Mesodermal cell (in vitro differentiated cells): Measurements from ENCODE around the gene C22orf31.
A peak's percentile ranks its signal among the peaks of the same experiment; 100 is the strongest.
"Not testable (repeated sequence)": the region's sequence is repeated elsewhere in the genome, so short reads cannot be mapped to it uniquely, and the experiment has no call there.

ENCODE experiments used
- H3K27ac ChIP-seq: 2 replicates; pipeline ENCODE4 v1.7.0; 2013; ENCODE audit warnings: mild to moderate bottlenecking, low read depth, low read length, moderate library complexity; ENCODE audit not compliant: severe bottlenecking
- H3K36me3 ChIP-seq: 2 replicates; pipeline ENCODE4 v1.7.1; 2013; ENCODE audit warnings: mild to moderate bottlenecking, low read length, moderate library complexity; ENCODE audit not compliant: control insufficient read depth, insufficient read depth
- H3K4me1 ChIP-seq: one replicate; pipeline ENCODE4 v1.7.1; 2013; ENCODE audit warnings: mild to moderate bottlenecking, low read length; ENCODE audit not compliant: insufficient read depth, control insufficient read depth, poor library complexity, severe bottlenecking
- H3K4me3 ChIP-seq: 2 replicates; pipeline ENCODE4 v1.7.0; 2013; ENCODE audit warnings: low read length, control low read depth, mild to moderate bottlenecking; ENCODE audit not compliant: insufficient read depth, poor library complexity, severe bottlenecking; ENCODE audit errors: extremely low read depth
- H3K9me3 ChIP-seq: 2 replicates; pipeline ENCODE4 v1.7.1; 2013; ENCODE audit warnings: mild to moderate bottlenecking, low read length, moderate library complexity; ENCODE audit not compliant: control insufficient read depth
- WGBS, 2 experiments: methylation state at CpG; one replicate each; pipeline ENCODE4 v1.1.5; 2013; ENCODE audit warnings: missing lambda C conversion rate in 2 of 2; ENCODE audit not compliant: insufficient coverage in 2 of 2; 5-methylcytosine and 5-hydroxymethylcytosine counted together

C22orf31 gene

DNA sequence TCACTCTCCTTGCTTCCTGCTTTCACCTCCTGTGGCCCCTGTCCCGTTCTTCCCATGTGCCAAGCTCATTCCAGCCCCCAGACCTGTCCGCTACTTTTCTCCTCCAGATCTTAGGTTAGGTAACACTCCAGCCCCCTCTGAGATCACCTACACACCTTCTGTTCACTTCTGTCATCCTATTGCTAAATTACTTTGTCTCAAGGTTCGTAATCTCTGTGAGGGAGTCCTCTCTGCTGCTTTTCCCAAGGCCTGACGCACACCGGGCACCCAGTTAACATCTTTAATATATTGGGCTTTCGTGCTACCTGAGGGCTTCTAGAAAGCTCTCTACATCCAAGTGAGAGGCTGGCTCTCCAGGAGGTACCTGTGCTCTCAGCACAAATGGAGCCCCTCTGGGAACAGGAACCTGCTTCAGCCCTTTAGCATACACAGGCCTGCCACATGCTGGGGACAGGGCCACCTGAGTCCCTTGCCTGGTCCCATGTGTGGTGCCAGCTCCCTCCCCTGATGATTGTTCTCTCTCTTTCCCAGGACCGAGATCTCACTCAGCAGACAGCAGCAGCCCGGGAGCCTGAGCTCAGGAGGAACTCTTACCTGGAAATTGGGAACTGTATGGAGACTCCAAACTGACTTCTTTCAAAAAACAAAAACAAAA, 8.5 kb downstream of the C22orf31 start:
- Histone ChIP-seq H3K4me1 (no peaks in the 10 kb centered on the region), H3K36me3 (peaks cover 29% of the 10 kb centered on the region), H3K27ac (no peak overlapping the region), H3K4me3 (no peak overlapping the region), H3K9me3 (no peaks in the 10 kb centered on the region)
- 95 to 96% methylated on average over 6 of the region's 8 CpGs for WGBS, 2 experiments

DNA sequence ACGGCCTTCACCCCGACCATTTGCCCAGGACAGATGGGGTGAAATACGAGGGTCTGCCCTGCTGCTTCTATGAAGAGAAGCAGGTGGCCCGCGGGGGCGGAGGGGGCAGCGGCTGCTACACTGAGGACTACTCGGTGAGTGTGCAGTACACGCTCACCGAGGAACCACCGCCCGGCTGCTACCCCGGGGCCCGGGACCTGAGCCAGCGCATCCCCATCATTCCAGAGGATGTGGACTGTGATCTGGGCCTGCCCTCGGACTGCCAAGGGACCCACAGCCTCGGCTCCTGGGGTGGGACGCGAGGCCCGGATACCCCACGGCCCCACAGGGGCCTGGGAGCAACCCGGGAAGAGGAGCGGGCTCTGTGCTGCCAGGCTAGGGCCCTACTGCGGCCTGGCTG, 11.2 kb downstream of the C22orf31 start:
- 96 to 97% methylated on average over 24 of the region's 24 CpGs for WGBS, 2 experiments
- Histone ChIP-seq H3K27ac (no peak overlapping the region), H3K4me1 (no peaks in the 10 kb centered on the region), H3K36me3 (peaks cover 57% of the 10 kb centered on the region), H3K9me3 (no peaks in the 10 kb centered on the region), H3K4me3 (no peak overlapping the region)

DNA sequence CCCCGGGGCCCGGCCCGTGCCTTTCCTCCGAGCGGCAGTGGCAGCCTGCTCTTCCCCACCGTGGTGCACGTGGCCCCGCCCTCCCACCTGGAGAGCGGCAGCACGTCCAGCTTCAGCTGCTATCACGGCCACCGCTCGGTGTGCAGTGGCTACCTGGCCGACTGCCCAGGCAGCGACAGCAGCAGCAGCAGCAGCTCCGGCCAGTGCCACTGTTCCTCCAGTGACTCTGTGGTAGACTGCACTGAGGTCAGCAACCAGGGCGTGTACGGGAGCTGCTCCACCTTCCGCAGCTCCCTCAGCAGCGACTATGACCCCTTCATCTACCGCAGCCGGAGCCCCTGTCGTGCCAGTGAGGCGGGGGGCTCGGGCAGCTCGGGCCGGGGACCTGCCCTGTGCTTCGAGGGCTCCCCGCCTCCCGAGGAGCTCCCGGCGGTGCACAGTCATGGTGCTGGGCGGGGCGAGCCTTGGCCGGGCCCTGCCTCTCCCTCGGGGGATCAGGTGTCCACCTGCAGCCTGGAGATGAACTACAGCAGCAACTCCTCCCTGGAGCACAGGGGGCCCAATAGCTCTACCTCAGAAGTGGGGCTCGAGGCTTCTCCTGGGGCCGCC, 11.9 kb downstream of the C22orf31 start:
- H3K36me3 ChIP-seq, result peaks cover 57% of the 10 kb centered on the region
- H3K27ac ChIP-seq, result no peak overlapping the region
- no peak overlapping the region for H3K4me3 ChIP-seq
- no peaks in the 10 kb centered on the region for H3K9me3 ChIP-seq
- 96% methylated on average over 36 to 37 of the region's 38 CpGs for WGBS, 2 experiments
- H3K4me1 ChIP-seq, result peaks cover 2% of the 10 kb centered on the region

DNA sequence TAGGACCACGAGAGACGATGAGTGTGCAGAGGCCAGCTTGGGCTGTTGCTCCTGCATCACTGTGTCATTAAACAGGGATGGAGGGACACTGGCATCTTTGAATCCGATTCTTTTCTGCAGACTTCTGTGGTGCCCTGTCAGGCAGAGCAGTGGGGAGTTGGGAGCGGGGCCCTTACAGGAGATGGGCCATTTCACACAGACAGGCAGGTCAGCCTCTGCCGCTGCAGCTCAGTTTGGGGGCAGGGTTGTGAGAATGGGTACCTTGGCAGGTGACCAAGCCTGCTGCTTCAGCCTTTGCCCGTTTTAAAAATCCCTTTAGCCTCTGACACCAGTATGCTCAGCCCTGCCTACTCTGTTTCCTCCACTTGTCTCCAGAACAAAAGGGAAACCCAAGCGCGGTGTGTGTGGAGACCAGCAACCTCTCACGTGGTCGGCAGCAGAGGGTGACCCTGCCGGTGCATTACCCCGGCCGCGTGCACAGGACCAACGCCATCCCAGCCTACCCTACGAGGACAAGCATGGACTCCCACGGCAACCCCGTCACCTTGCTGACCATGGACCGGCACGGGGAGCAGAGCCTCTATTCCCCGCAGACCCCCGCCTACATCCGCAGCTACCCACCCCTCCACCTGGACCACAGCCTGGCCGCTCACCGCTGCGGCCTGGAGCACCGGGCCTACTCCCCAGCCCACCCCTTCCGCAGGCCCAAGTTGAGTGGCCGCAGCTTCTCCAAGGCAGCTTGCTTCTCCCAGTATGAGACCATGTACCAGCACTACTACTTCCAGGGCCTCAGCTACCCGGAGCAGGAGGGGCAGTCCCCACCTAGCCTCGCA, 12.6 kb downstream of the C22orf31 start:
- Histone ChIP-seq H3K36me3 (peaks cover 57% of the 10 kb centered on the region), H3K9me3 (no peaks in the 10 kb centered on the region), H3K27ac (no peak overlapping the region), H3K4me3 (no peak overlapping the region), H3K4me1 (peaks cover 9% of the 10 kb centered on the region)
- WGBS, 2 experiments, result 97% methylated on average over 19 to 30 of the region's 31 CpGs

DNA sequence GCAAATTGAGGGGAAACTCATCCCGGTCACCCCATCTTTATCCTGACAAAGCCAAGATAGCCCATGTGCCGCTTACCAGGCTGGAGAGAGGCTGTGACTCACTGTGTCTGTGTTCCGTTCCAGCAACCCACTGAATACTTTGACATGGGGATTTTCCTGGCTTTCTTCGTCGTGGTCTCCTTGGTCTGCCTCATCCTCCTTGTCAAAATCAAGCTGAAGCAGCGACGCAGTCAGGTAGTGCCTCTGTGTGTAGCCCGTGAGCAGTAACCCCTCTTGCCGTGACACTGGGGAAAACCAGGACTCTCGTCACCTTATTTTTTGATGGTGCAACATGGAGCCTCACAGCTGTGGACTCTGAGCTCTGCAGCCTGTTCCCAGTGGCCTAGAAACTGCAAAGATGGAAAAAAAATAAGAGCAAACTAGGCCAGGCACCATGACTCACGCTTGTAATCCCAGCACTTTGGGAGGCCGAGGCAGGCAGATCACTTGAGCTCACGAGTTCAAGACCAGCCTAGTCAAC, 16.9 kb downstream of the C22orf31 start:
- no peak overlapping the region for H3K4me3 ChIP-seq
- 86 to 91% methylated on average over 12 to 13 of the region's 13 CpGs for WGBS, 2 experiments
- H3K9me3 ChIP-seq, result no peaks in the 10 kb centered on the region
- H3K27ac ChIP-seq, result peak overlapping the region; percentile 92
- H3K36me3 ChIP-seq, result peaks cover 42% of the 10 kb centered on the region
- H3K4me1 ChIP-seq, result peaks cover 44% of the 10 kb centered on the region

DNA sequence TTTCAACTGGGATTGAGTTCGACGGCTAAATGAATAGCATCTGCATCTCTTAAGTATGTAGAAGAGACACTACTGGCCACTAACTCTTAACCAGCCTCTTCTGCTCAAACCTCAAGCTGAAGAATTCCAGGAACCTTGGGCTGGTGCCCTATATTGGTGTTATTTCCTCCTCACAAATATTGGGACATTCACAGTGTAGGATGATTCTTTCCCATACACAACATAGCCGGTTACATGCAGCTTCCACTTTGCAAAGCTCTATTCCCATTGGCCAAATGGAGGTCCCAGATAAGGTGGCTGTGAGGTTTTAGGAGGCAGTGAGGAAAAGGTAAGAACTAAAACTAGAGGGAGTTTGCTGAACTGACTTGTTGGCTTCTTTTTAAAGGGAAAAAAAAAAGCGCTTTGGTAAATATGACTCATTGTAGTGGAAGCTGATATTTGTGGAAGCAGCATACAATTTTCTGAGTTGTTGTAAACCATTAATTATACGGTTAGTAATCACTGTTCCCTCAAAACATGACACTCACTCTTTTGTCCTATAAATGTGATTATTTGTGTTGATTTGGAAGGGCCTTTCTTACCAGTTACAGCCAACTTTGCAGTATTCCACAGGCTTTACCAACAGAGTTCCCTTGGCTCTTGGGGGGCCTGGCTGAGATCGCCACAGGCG, 17.6 kb downstream of the C22orf31 start:
- Histone ChIP-seq H3K9me3 (no peaks in the 10 kb centered on the region), H3K27ac (peak overlapping the region; percentile 92), H3K36me3 (peaks cover 35% of the 10 kb centered on the region), H3K4me1 (peaks cover 44% of the 10 kb centered on the region), H3K4me3 (no peak overlapping the region)
- WGBS, 2 experiments, result 91 to 97% methylated on average over 3 to 5 of the region's 7 CpGs

DNA sequence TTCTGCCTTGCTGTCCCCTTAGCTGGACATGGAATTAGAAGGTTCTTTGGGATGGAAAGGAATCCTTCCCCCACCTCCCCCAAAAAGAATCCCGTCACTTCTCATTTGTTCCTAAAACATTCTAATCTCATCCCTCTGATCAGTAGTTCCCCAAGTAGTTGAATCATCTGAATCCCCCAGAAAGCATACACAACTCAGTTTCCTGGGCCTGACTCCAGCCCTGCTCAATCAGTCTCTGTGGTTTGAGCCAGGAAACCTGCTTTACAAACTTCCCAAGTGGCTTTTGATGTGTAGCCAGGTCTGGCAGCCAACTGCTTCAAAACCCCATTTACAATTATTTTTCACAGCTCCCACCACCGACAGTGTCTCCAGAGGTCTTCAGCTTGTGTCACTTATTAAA, 20.2 kb downstream of the C22orf31 start:
- H3K27ac ChIP-seq, result peak overlapping the region; percentile 62
- H3K4me3 ChIP-seq, result no peak overlapping the region
- 94% methylated on average over 2 of the region's 2 CpGs; no CpG with 5 or more reads in 1 of the 2 experiments for WGBS, 2 experiments
- H3K9me3 ChIP-seq, result no peaks in the 10 kb centered on the region
- peaks cover 10% of the 10 kb centered on the region for H3K36me3 ChIP-seq
- H3K4me1 ChIP-seq, result peaks cover 44% of the 10 kb centered on the region

DNA sequence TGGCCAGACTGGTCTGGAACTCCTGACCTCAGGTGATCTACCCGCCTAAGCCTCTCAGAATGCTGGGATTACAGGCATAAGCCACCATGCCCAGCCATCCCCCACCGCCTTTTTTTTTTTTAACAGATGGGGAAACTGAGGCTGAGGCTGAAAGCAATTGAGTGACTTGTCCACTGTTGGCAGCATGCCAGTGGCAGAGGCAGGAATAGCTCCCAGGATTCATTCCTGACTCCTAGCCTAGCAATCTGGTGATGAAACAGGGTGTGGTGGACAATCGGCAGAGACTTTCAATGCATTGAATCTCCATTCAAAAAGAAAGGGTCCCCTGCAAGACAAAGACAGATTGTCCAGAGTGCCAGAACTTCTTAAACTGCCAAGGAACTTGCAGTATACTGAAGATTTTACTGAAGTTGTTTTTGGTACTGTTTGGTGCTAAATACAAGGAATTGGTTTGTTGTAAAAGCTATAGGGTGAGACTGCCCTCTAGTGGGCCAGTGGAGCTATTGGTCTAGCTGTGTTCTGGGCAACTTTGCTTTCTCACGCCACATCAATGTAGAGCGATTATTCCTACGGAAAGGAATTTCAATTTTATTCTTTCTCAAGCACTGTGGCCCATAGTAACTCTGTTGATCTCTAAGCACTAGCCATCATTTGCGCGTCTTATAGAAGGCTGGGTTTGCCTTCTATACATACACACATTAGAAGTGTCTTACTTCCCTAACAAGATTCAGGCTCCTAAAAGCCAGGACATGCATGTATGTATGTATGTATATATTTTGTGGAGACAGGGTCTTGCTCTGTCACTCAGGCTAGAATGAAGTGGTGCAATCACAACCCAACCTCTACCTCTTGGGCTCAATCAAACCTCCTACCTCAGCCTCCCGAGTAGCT, 21.0 kb downstream of the C22orf31 start:
- no peak overlapping the region for H3K4me3 ChIP-seq
- 52 to 57% methylated on average over 4 to 5 of the region's 9 CpGs for WGBS, 2 experiments
- H3K4me1 ChIP-seq, result peaks cover 44% of the 10 kb centered on the region
- H3K27ac ChIP-seq, result peak overlapping the region; percentile 62
- peaks cover 2% of the 10 kb centered on the region for H3K36me3 ChIP-seq
- H3K9me3 ChIP-seq, result no peaks in the 10 kb centered on the region

DNA sequence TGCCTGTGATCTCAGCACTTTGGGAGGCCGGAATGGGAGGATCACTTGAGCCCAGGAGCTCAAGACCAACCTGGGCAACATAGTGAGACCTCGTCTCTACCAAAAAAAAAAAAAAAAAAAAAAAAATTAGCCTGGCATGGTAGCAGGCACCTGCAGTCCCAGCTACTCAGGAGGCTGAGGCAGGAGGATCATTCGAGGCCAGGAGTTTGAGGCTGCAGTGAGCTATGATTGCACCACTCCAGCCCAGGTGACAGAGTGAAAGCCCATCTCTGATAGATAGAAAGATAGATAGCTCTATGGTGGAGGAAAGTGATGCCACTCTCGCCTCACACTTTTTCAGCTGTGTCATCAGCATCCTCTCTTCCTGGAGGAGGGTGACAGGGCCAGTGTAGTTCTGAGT, 21.9 kb downstream of the C22orf31 start:
- 100% methylated on average over 2 of the region's 4 CpGs for WGBS, 2 experiments
- H3K4me1 ChIP-seq, result peaks cover 42% of the 10 kb centered on the region
- not testable (repeated sequence) for H3K27ac ChIP-seq, H3K4me3 ChIP-seq, H3K36me3 ChIP-seq, H3K9me3 ChIP-seq

DNA sequence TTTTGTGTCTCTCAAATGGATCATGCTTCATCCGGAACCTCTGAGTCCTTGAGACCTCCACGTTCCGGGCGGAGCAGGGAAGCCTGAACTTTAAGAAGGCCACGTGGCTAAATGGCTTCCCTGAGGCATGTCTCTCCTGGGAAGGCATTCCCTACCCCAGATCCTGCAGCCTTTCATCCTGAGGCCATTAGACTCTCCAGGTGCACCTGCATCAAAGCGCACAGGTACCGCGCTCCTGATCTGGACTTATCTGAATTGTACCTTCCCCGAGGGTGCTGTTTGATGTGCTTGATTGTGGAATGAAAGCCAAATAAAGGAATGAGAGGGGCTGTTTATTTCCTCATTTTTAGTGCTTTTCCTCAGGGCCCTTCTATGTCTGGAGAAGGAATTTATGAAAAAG, 22.5 kb downstream of the C22orf31 start:
- Histone ChIP-seq H3K9me3 (no peaks in the 10 kb centered on the region), H3K36me3 (no peaks in the 10 kb centered on the region), H3K4me3 (no peak overlapping the region), H3K27ac (no peak overlapping the region), H3K4me1 (peaks cover 37% of the 10 kb centered on the region)
- WGBS, 2 experiments, result 92% methylated on average over 9 of the region's 9 CpGs
